Activated CD4-positive, alpha-beta T cell treated with anti-CD3 and anti-CD28 coated beads, Interleukin-2, amount 50 U/mL, for 16 hours (primary cell): ENCODE measurements around the gene NANS.
A peak's percentile ranks its signal among the peaks of the same experiment; 100 is the strongest.
"Not testable (repeated sequence)": the region's sequence is repeated elsewhere in the genome, so short reads cannot be mapped to it uniquely, and the experiment has no call there.

Experiments used
- DNase-seq: peaks from one replicate; pipeline ENCODE4 v3.0.0-alpha.2; 2020

The NANS gene, protein sequence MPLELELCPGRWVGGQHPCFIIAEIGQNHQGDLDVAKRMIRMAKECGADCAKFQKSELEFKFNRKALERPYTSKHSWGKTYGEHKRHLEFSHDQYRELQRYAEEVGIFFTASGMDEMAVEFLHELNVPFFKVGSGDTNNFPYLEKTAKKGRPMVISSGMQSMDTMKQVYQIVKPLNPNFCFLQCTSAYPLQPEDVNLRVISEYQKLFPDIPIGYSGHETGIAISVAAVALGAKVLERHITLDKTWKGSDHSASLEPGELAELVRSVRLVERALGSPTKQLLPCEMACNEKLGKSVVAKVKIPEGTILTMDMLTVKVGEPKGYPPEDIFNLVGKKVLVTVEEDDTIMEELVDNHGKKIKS

GRCh38 chr9:98056269-98057137, at the start of gene NANS:
Gene NANS (plus strand): TSS chr9:98056732. CDS start chr9:98056809, 77 bp downstream.
- DNase-seq = peak; percentile 95

- peak; percentile 53 for DNase-seq
Measured at GRCh38 chr9:98007251-98007928, 49.1 kb upstream of the NANS start.

GRCh38 chr9:98008764-98009163, 47.8 kb upstream of the NANS start:
- DNase-seq = no peak

- DNase-seq = no peak
Measured at GRCh38 chr9:98009437-98009836, 47.1 kb upstream of the NANS start.

DNA sequence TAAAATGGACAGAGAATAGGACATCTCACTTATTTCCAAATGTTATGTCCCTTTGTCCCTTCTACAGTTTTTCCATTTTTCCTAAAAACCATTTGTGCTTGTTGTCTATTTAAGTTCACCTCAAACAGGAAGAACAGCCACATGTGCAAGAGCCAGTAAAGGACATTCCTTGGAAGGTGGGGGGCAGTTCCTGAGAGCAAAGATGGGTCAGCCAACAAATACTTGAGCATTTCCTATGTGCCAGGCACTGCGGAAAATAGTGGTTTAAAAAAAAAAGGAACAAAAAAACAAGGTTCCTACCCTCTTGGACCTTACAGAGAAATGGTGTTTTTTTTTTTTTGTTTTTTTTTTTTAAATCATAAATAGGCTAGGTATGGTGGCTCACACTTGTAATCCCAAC, 46.6 kb upstream of the NANS start:
- DNase-seq = no peak

- no peak for DNase-seq
Measured at GRCh38 chr9:98010445-98010844, 46.1 kb upstream of the NANS start.

GRCh38 chr9:98011122-98011521, 45.4 kb upstream of the NANS start:
- DNase-seq = no peak

GRCh38 chr9:98016137-98016680, 40.3 kb upstream of the NANS start:
- no peak for DNase-seq

GRCh38 chr9:98017306-98017705, 39.2 kb upstream of the NANS start:
- DNase-seq = no peak

DNA sequence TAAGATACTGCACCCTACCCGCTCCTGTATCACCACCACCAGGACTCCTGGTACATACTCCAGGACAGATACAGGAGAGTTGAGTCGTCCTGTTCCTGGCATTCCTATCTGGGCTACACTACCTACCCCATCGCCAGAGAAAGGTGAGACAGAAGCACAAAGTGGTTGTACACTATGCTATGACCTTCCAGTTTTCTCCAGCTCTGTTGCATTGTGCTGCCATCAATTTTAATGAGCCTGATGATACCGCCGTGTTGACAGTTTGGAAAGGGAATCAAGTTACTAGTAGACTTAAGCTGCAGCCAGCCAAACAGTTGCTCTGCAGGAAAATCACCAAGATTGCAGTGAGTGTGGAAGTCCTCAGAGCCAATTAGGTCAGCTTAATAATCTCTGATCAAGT, 38.2 kb upstream of the NANS start:
- DNase-seq = no peak

DNA sequence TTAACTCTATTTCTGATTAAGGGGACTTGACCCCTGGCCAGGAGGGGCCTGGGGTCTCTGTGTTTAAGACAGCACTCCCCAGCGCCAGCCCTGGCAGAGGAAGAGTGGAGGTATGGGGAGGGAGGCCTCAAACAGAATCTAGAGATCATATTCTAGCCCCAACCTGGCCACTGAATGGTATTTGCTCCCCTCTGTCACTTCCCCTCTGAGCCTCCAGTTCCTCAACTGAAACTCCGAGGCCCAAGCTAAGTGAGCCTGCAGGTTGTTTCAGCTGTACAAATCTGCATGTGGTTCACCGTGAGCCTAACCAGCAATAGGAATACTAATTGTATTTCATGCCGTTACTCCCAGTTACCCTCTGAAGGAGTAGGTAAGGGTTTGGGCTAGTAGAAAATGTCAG, 37.4 kb upstream of the NANS start:
- DNase-seq = no peak

GRCh38 chr9:98019869-98020268, 36.7 kb upstream of the NANS start:
- DNase-seq = not testable (repeated sequence)

GRCh38 chr9:98020476-98021145, 35.9 kb upstream of the NANS start:
- no peak for DNase-seq

DNA sequence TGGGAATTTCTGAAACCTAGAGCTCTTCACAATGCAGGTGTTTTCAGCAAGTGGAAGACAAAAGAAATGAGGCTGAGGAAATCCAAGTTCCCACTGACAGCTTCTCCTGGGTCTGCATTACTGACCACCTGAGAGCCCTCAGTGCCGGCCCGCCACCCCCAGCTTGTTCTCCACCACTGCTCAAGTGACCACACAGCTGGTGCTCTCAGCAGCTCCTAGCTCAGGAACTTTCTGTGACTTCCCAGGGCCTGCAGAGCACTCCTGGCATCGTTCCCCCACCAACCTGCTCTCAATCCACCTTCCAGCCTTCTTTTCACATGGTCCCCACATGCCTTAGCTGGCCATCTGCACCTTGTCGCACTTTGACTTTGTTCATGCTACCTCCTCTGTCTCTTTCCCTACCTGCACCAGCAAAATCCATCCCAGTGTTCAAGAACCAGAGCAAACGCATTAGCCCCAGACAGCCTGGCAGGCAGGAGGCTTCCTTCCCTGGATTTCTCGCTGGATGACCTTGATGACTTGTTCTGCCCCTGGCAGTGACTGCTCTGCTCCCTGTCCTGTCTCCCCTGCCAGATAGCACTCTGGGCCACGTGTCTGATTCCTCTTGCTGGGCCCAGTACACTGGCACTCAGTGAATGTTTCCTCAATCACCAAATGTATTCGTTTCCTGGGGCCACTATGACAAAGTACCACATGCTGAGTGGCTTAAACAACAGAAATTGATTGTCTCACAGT, 35.1 kb upstream of the NANS start:
- no peak for DNase-seq

- DNase-seq = no peak
Measured at GRCh38 chr9:98022447-98022846, 34.1 kb upstream of the NANS start.

- no peak for DNase-seq
Measured at GRCh38 chr9:98024702-98025101, 31.8 kb upstream of the NANS start.

GRCh38 chr9:98031169-98031568, 25.4 kb upstream of the NANS start:
- DNase-seq = no peak

GRCh38 chr9:98031935-98032334, 24.6 kb upstream of the NANS start:
- DNase-seq = no peak

- DNase-seq = peak; percentile 89
Measured at GRCh38 chr9:98034593-98035546, 21.7 kb upstream of the NANS start.

DNA sequence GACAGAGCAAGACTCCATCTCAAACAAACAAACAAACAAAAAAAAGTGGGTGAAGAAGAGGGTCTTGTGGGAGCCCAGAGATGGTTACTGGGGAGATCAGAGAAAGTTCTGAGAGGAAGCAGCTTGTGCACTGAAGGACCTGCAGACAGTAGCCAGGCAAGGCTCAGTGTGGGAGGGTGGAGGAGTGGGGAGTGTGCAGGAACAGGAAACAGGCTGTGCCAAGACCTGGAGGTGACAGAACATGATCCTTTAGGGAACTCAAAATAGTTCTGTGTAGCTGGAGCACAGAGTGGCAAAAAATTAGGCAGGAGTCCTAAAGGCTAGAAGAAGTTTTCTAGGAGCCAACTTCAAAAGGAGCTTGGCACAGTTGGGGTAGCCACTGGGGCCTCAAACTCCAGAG, 19.2 kb upstream of the NANS start:
- no peak for DNase-seq

- no peak for DNase-seq
Measured at GRCh38 chr9:98038958-98039357, 17.6 kb upstream of the NANS start.
